SK-N-MC (cell line): ENCODE results near the gene EFCAB6.

Experiments
- EZH2 ChIP-seq: fragments of 200-600 bp; sonication (generic); IDR thresholded peaks from one replicate; pipeline ENCODE4 v1.6.1; 2017; ENCODE audit warnings: antibody characterized with exemption
- POLR2AphosphoS5 ChIP-seq: IDR thresholded peaks from 2 replicates; pipeline ENCODE4 v1.6.1; 2012; ENCODE audit warnings: mild to moderate bottlenecking, low read depth, low read length, borderline replicate concordance

GRCh38 chr22:43796567-43796966 is 15.5 kb downstream of the EFCAB6 start:
- TF ChIP-seq POLR2AphosphoS5 (no peak), EZH2 (no peak)
